HepG2 (cell line): Measurements from ENCODE around the gene PIANP. TPM values are rescaled to one million over a fixed set of nuclear protein-coding genes. Genes with fewer than 3 reads are reported as not detected.

ENCODE experiments used
- ETV5 ChIP-seq: IDR thresholded peaks from 2 replicates; pipeline ENCODE4 v1.6.1; 2018; ENCODE audit warnings: missing biosample characterization, missing genetic modification reagents, inconsistent platforms, borderline replicate concordance
- FOXA1 ChIP-seq, 2 experiments: fragments of 450-650 bp in 1 of 2; sonication (generic) in 1 of 2; formaldehyde crosslinking in 1 of 2; IDR thresholded peaks; 2 replicates each; pipeline versions ENCODE4 v1.4.0 to v1.6.1; 2016 to 2020; ENCODE audit warnings: missing genetic modification reagents in 1 of 2
- GABPB1 ChIP-seq: IDR thresholded peaks from 2 replicates; pipeline ENCODE4 v1.6.1; 2016; ENCODE audit warnings: mild to moderate bottlenecking, missing genetic modification reagents, moderate library complexity, missing compliant biosample characterization
- KDM5B ChIP-seq: sonication (generic); formaldehyde crosslinking; IDR thresholded peaks from 2 replicates; pipeline ENCODE4 v1.4.0; 2020; ENCODE audit warnings: missing genetic modification reagents, mild to moderate bottlenecking, borderline replicate concordance
- KLF9 ChIP-seq: IDR thresholded peaks from 2 replicates; pipeline ENCODE4 v1.6.1; 2016; ENCODE audit warnings: low read depth
- MAZ ChIP-seq, 2 experiments: sonication (generic) in 1 of 2; formaldehyde crosslinking in 1 of 2; IDR thresholded peaks; 2 replicates each; pipeline versions ENCODE4 v1.5.0 to v1.6.1; 2012 to 2020; ENCODE audit warnings: low read depth in 2 of 2, mild to moderate bottlenecking in 2 of 2, borderline replicate concordance in 1 of 2, improper control_type of control experiment in 1 of 2, low read length in 1 of 2, missing genetic modification reagents in 1 of 2, moderate library complexity in 1 of 2
- MBNL3 ChIP-seq: fragments of 250-450 bp; sonication (Bioruptor Pico); conservative IDR thresholded peaks from 2 replicates; pipeline ENCODE4 v1.8.0; 2022; ENCODE audit warnings: mild to moderate bottlenecking, inconsistent platforms
- MLX ChIP-seq: IDR thresholded peaks from 2 replicates; pipeline ENCODE4 v1.6.1; 2016
- PHF5A ChIP-seq: IDR thresholded peaks from one replicate; pipeline ENCODE4 v1.6.1; 2018; ENCODE audit warnings: low read depth, missing genetic modification reagents; ENCODE audit not compliant: unreplicated experiment
- RFXANK ChIP-seq: IDR thresholded peaks from 2 replicates; pipeline ENCODE4 v1.6.1; 2016
- RXRB ChIP-seq: IDR thresholded peaks from 2 replicates; pipeline ENCODE4 v1.6.1; 2016; ENCODE audit warnings: borderline replicate concordance, missing genetic modification reagents, missing compliant biosample characterization
- SYNCRIP ChIP-seq: fragments of 200-400 bp; formaldehyde crosslinking; IDR thresholded peaks from 2 replicates; pipeline ENCODE4 v1.6.1; 2018; ENCODE audit warnings: mild to moderate bottlenecking, low read depth, low read length; ENCODE audit not compliant: insufficient read depth
- TBP ChIP-seq: sonication (generic); formaldehyde crosslinking; IDR thresholded peaks from 2 replicates; pipeline ENCODE4 v1.5.0; 2020; ENCODE audit warnings: missing genetic modification reagents
- THAP8 ChIP-seq: sonication (generic); formaldehyde crosslinking; IDR thresholded peaks from 2 replicates; pipeline ENCODE4 v1.5.1; 2020; ENCODE audit warnings: missing genetic modification reagents, mild to moderate bottlenecking, borderline replicate concordance
- TSC22D2 ChIP-seq: sonication (generic); formaldehyde crosslinking; IDR thresholded peaks from 2 replicates; pipeline ENCODE4 v1.5.1; 2020; ENCODE audit warnings: missing genetic modification reagents, mild to moderate bottlenecking, borderline replicate concordance
- ZEB1 ChIP-seq: IDR thresholded peaks from 2 replicates; pipeline ENCODE4 v1.6.1; 2012; ENCODE audit warnings: mild to moderate bottlenecking, low read depth, inconsistent platforms; ENCODE audit not compliant: insufficient replicate concordance
- ZFP41 ChIP-seq: sonication (generic); formaldehyde crosslinking; IDR thresholded peaks from 2 replicates; pipeline ENCODE4 v1.4.0; 2020; ENCODE audit warnings: mild to moderate bottlenecking, missing genetic modification reagents, borderline replicate concordance
- ZNF124 ChIP-seq: sonication (generic); formaldehyde crosslinking; IDR thresholded peaks from 2 replicates; pipeline ENCODE4 v1.4.0; 2020; ENCODE audit warnings: missing genetic modification reagents
- ZNF138 ChIP-seq: sonication (generic); formaldehyde crosslinking; IDR thresholded peaks from 2 replicates; pipeline ENCODE4 v1.5.0; 2020; ENCODE audit warnings: mild to moderate bottlenecking, low read depth, missing genetic modification reagents
- ZNF160 ChIP-seq: sonication (generic); formaldehyde crosslinking; IDR thresholded peaks from 2 replicates; pipeline ENCODE4 v1.8.0; 2022; ENCODE audit warnings: mild to moderate bottlenecking, inconsistent platforms, missing genetic modification reagents
- ZNF317 ChIP-seq: sonication (generic); formaldehyde crosslinking; IDR thresholded peaks from 2 replicates; pipeline ENCODE4 v1.5.0; 2020; ENCODE audit warnings: mild to moderate bottlenecking, missing genetic modification reagents
- ZNF333 ChIP-seq: sonication (generic); formaldehyde crosslinking; IDR thresholded peaks from 2 replicates; pipeline ENCODE4 v1.4.0; 2020; ENCODE audit warnings: mild to moderate bottlenecking, missing genetic modification reagents, borderline replicate concordance
- ZNF33B ChIP-seq: sonication (generic); formaldehyde crosslinking; IDR thresholded peaks from 2 replicates; pipeline ENCODE4 v1.5.1; 2020; ENCODE audit warnings: mild to moderate bottlenecking, missing genetic modification reagents
- ZNF432 ChIP-seq: sonication (generic); formaldehyde crosslinking; IDR thresholded peaks from 2 replicates; pipeline ENCODE4 v1.5.0; 2020; ENCODE audit warnings: missing genetic modification reagents, mild to moderate bottlenecking, borderline replicate concordance
- ZNF441 ChIP-seq: sonication (generic); formaldehyde crosslinking; IDR thresholded peaks from 2 replicates; pipeline ENCODE4 v1.7.0; 2021; ENCODE audit warnings: missing genetic modification reagents, borderline replicate concordance
- ZNF549 ChIP-seq: sonication (generic); formaldehyde crosslinking; IDR thresholded peaks from 2 replicates; pipeline ENCODE4 v1.5.0; 2020; ENCODE audit warnings: missing genetic modification reagents
- ZNF639 ChIP-seq: conservative IDR thresholded peaks from 2 replicates; pipeline ENCODE4 v1.6.1; 2018; ENCODE audit warnings: missing genetic modification reagents
- ZSCAN9 ChIP-seq: IDR thresholded peaks from 2 replicates; pipeline ENCODE4 v1.6.1; 2016; ENCODE audit warnings: borderline replicate concordance
- polyA plus RNA-seq, 8 experiments: library from polyadenylated mRNA; depleted of rRNA in 3 of 8; stranded (reverse) in 7 of 8; unstranded in 1 of 8; fragments of >200 nt; fragmentation: Illumina TruSeq in 4 of 8; extraction: Trizol in 4 of 8; gene quantifications; 2 replicates each; pipeline versions ENCODE4 v1.2.1 to v1.2.3, GENCODE V29; 2011 to 2016; ENCODE audit warnings: low read depth in 4 of 8, missing spikeins in 1 of 8, mixed read lengths in 1 of 8; ENCODE audit not compliant: insufficient read depth in 1 of 8
- total RNA-seq, 5 experiments: library from RNA; depleted of rRNA; stranded (reverse); fragments of >200 nt; fragmentation: Illumina TruSeq; extraction: Trizol; gene quantifications; 2 replicates each; pipeline ENCODE4 v1.2.3, GENCODE V29; 2016; ENCODE audit warnings: low read depth in 1 of 5

The PIANP gene
- total and polyA plus RNA-seq, 2 of the 13 experiments (the other 11 are each of a cell fraction or from before 2014, with no cell fraction given), result not detected

GRCh38 chr12:6723607-6724408 lies 23.2 kb upstream of the PIANP start, which contains the start of gene COPS7A (continued):
- TF ChIP-seq SYNCRIP (no peak), ZSCAN9 (CRISPR knock-in tag) (peak; percentile 94; the same call in 1 of the 2 replicates), GABPB1 (CRISPR knock-in tag) (peak; percentile 98), MBNL3 (CRISPR knock-in tag) (no peak), KLF9 (CRISPR knock-in tag) (no peak), ZNF441 (peak; percentile 62; the same call in 1 of the 2 replicates), MAZ (IDR thresholded peaks at IDR 0.05; ENCODE audit: borderline replicate concordance, low read depth, low read length) (peak; percentile 89; the same call in 1 of the 2 replicates), MAZ (CRISPR knock-in tag; IDR thresholded peaks at IDR 0.05; ENCODE audit: low read depth) (peak; percentile 94), ETV5 (CRISPR knock-in tag) (peak; percentile 95), ZNF333 (peak; percentile 78; the same call in 1 of the 2 replicates), KDM5B (CRISPR knock-in tag) (peak; percentile 98), ZNF549 (CRISPR knock-in tag) (no peak), TBP (CRISPR knock-in tag) (no peak), ZNF432 (CRISPR knock-in tag) (no peak), ZNF317 (CRISPR knock-in tag) (peak; percentile 80), ZEB1 (peak; percentile 60), RXRB (CRISPR knock-in tag) (peak; percentile 75), MLX (CRISPR knock-in tag) (peak; percentile 66; the same call in 1 of the 2 replicates), ZNF124 (CRISPR knock-in tag) (peak; percentile 85; the same call in 1 of the 2 replicates), ZFP41 (CRISPR knock-in tag) (peak; percentile 92; the same call in 1 of the 2 replicates), ZNF138 (CRISPR knock-in tag) (peak; percentile 80; the same call in 1 of the 2 replicates), ZNF33B (CRISPR knock-in tag) (peak; percentile 90; the same call in 1 of the 2 replicates), THAP8 (CRISPR knock-in tag) (peak; percentile 90; the same call in 1 of the 2 replicates), ZNF160 (CRISPR knock-in tag) (peak; percentile 87), PHF5A (CRISPR knock-in tag) (peak; percentile 47), FOXA1 (IDR thresholded peaks at IDR 0.05) (no peak), FOXA1 (CRISPR knock-in tag; IDR thresholded peaks at IDR 0.05) (no peak), TSC22D2 (CRISPR knock-in tag) (peak; percentile 87; the same call in 1 of the 2 replicates), RFXANK (CRISPR knock-in tag) (peak; percentile 90), ZNF639 (CRISPR knock-in tag) (peak; percentile 95)
